Stimulated activated CD8-positive, alpha-beta memory T cell treated with anti-CD3 and anti-CD28 coated beads, Interleukin-7, amount 100 ng/mL, for 1 hour (primary cell): Measurements from ENCODE around the gene FAM76B.
A peak's percentile ranks its signal among the peaks of the same experiment; 100 is the strongest.

Experiments used
- DNase-seq, 2 donors: peaks; one replicate each; pipeline ENCODE4 v3.0.0-alpha.2; 2020; ENCODE audit warnings: low read depth in 2 of 2

The FAM76B gene

GRCh38 chr11:95792200-95792599 lies 2.6 kb upstream of the FAM76B start:
- no peak for DNase-seq

GRCh38 chr11:95791709-95792033 lies 2.1 kb upstream of the FAM76B start:
- no peak for DNase-seq

GRCh38 chr11:95790933-95791708 lies 1.5 kb upstream of the FAM76B start:
- DNase-seq: peak; percentile 10 to 22

- peak; percentile 82 for DNase-seq
Observed at GRCh38 chr11:95790123-95790932, 746 bp upstream of the FAM76B start, which contains the start of gene CEP57. Gene CEP57, plus strand, starts transcription at chr11:95790498. Its CDS starts 201 bp downstream, at chr11:95790699.

GRCh38 chr11:95788921-95789505 lies 569 bp downstream of the FAM76B start:
- peak in 1 of 2 donors; percentile 0 for DNase-seq

- DNase-seq: no peak
Observed at GRCh38 chr11:95780544-95780943, 9.0 kb downstream of the FAM76B start.

- no peak for DNase-seq
Observed at GRCh38 chr11:95778699-95779098, 10.9 kb downstream of the FAM76B start.

GRCh38 chr11:95776859-95777258 lies 12.7 kb downstream of the FAM76B start:
- DNase-seq: no peak

GRCh38 chr11:95768521-95768920 lies 21.1 kb downstream of the FAM76B start:
- no peak for DNase-seq

- no peak for DNase-seq
Observed at GRCh38 chr11:95767498-95767897, 22.1 kb downstream of the FAM76B start.

GRCh38 chr11:95766701-95767100 lies 22.9 kb downstream of the FAM76B start:
- no peak for DNase-seq

- DNase-seq: no peak
Observed at GRCh38 chr11:95764267-95764898, 25.2 kb downstream of the FAM76B start.

GRCh38 chr11:95762534-95762933 lies 27.0 kb downstream of the FAM76B start:
- no peak for DNase-seq

GRCh38 chr11:95760941-95761340 lies 28.6 kb downstream of the FAM76B start:
- no peak for DNase-seq

- DNase-seq: no peak
Observed at GRCh38 chr11:95751515-95751914, 38.1 kb downstream of the FAM76B start.

GRCh38 chr11:95750101-95750500 lies 39.5 kb downstream of the FAM76B start:
- DNase-seq: no peak

GRCh38 chr11:95739108-95739938 lies 50.3 kb downstream of the FAM76B start:
- DNase-seq: no peak

GRCh38 chr11:95736809-95737208 lies 52.8 kb downstream of the FAM76B start:
- DNase-seq: no peak

- no peak for DNase-seq
Observed at GRCh38 chr11:95736355-95736754, 53.2 kb downstream of the FAM76B start.

GRCh38 chr11:95734009-95734572 lies 55.5 kb downstream of the FAM76B start:
- DNase-seq: no peak
